GM20431 (cell line): ENCODE measurements around the gene GRHL3.
"Not testable (repeated sequence)": the region's sequence is repeated elsewhere in the genome, so short reads cannot be mapped to it uniquely, and the experiment has no call there.

ENCODE experiments used
- in situ Hi-C: fragments of 300-500 bp; cut with MseI, MboI; formaldehyde crosslinking; loops from one replicate; pipeline ENCODE4 v1.15.0; 2020; ENCODE audit warnings: low sequenced_read_pairs; ENCODE audit not compliant: unreplicated experiment

GRHL3 gene

GRCh38 chr1:24319312-24319863 lies at the start of gene GRHL3:
TSS of gene GRHL3 (plus strand) at chr1:24319357. CDS start at chr1:24319552, 195 bp downstream.
- in situ Hi-C loops: no loop called here

GRCh38 chr1:24274203-24275103 lies 44.7 kb upstream of the GRHL3 start:
- in situ Hi-C loops: not testable (repeated sequence)

- in situ Hi-C loops: no loop called here
Observed at GRCh38 chr1:24275104-24275410, 44.1 kb upstream of the GRHL3 start.

GRCh38 chr1:24275510-24275909 lies 43.6 kb upstream of the GRHL3 start:
- in situ Hi-C loops: no loop called here

- in situ Hi-C loops: no loop called here
Observed at GRCh38 chr1:24276791-24277190, 42.4 kb upstream of the GRHL3 start.

GRCh38 chr1:24277420-24278169 lies 41.6 kb upstream of the GRHL3 start:
- in situ Hi-C loops: no loop called here

GRCh38 chr1:24278726-24279125 lies 40.4 kb upstream of the GRHL3 start:
- in situ Hi-C loops: no loop called here

GRCh38 chr1:24279590-24280232 lies 39.4 kb upstream of the GRHL3 start:
- in situ Hi-C loops: no loop called here

- in situ Hi-C loops: no loop called here
Observed at GRCh38 chr1:24281591-24281990, 37.6 kb upstream of the GRHL3 start.

- in situ Hi-C loops: no loop called here
Observed at GRCh38 chr1:24282491-24282890, 36.7 kb upstream of the GRHL3 start.

- in situ Hi-C loops: no loop called here
Observed at GRCh38 chr1:24283326-24284155, 35.6 kb upstream of the GRHL3 start.

- in situ Hi-C loops: no loop called here
Observed at GRCh38 chr1:24284156-24284471, 35.0 kb upstream of the GRHL3 start.

- in situ Hi-C loops: no loop called here
Observed at GRCh38 chr1:24285231-24285630, 33.9 kb upstream of the GRHL3 start.

GRCh38 chr1:24286246-24287010 lies 32.7 kb upstream of the GRHL3 start:
- in situ Hi-C loops: no loop called here

- in situ Hi-C loops: not testable (repeated sequence)
Observed at GRCh38 chr1:24287779-24288178, 31.4 kb upstream of the GRHL3 start.

GRCh38 chr1:24288479-24288878 lies 30.7 kb upstream of the GRHL3 start:
- in situ Hi-C loops: no loop called here

- in situ Hi-C loops: no loop called here
Observed at GRCh38 chr1:24289937-24290595, 29.1 kb upstream of the GRHL3 start.

GRCh38 chr1:24290933-24291487 lies 28.1 kb upstream of the GRHL3 start:
- in situ Hi-C loops: no loop called here
